Stimulated activated CD8-positive, alpha-beta memory T cell treated with anti-CD3 and anti-CD28 coated beads, Interleukin-2, amount 100 ng/mL, for 1 hour (primary cell): Measurements from ENCODE around the gene MRGPRE.

ENCODE experiments used
- DNase-seq, 2 donors: peaks; one replicate each; pipeline ENCODE4 v3.0.0-alpha.2; 2020; ENCODE audit warnings: low read depth in 2 of 2

The MRGPRE gene

GRCh38 chr11:3226846-3227567 lies 5.2 kb downstream of the MRGPRE start:
- no peak for DNase-seq

DNA sequence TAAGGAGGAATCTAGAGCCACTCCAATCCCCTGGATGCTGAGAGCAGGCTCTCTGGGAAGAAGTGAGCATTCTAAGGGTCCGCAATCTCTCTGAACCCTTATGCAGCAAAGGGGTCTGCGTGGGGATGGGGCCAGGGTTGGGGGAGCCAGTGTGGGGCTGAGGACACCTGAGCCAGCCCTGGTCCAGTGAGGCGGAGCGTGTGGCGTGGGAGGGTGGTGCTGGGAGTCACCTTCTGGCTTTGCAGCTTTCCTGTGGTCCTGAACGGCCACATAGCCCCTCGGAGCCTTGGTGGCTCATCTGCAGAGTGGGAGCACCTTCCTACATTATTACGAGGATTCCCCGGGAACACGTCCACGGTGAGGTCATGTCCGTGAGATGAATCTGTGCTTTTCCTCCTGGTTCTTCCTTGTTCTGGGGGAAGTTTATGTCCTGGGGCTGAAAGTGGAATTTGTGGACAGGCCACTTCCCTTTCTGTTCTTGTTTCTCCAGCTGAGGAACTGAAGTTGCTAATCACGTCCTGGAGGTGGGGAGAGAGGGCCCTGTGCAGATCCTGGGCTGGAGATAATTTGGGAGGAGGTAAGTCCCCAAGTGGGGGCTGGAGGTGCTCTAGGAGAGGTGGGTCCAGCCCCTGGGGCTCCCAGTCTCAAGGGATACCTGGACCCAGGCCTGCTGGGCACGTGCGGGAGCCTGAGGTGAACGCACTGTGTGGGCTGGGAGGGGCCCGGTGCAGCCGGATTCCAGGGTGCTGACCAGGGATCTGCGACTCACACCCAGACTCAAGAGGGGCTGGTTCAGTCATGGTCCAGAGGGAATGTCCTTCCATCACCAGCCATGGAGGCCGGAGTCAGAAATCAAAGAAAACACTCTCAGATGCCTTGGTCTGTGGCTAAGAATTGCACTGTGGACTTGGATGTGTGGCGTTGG lies 6.1 kb downstream of the MRGPRE start:
- DNase-seq: no peak

GRCh38 chr11:3225159-3225758 lies 7.0 kb downstream of the MRGPRE start:
- DNase-seq: no peak

GRCh38 chr11:3224401-3225057 lies 7.7 kb downstream of the MRGPRE start:
- no peak for DNase-seq

- DNase-seq: no peak
Observed at GRCh38 chr11:3223932-3224381, 8.3 kb downstream of the MRGPRE start.

- no peak for DNase-seq
Observed at GRCh38 chr11:3222941-3223915, 9.0 kb downstream of the MRGPRE start.

DNA sequence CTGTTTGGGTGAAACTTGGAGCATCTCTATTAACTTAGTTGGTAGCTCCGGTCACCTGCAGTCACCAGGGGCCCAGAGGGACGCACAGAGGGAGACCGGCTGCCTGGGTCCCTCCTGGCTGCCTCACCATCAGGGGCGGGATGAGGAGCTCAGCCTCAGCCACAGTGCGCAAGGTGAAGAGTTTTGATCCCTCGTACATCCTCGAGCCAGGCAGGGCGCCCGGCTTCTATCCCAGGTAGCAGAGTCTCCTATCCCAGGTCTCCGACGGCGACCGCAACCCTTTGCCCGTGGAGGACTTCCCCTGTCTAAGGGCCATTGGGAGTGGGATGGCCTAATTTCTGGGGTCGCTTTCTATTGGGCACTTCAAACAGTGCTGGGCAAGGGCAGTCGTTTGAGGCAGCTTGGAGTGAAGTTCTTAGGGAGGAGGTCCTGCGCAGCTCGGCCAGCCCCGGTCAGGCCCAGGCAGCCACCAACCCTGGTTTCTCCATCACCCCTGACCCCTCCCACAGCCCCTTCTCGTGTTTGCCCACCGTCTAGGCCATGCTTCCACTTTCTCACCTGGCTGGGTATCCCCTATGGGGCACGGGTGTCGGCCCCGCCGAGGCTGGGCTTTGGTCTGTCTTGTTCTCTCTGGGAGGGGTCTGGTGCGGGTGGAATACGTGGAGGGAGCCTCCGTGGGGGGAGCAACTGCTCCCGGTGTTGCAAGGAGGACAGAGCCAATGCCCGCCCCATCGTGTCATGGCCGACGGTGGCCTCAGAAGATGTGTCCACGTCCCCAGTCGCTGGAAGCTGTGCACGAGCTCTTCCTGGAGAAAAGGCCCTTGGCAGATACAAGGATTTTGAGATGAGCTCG lies 10.0 kb downstream of the MRGPRE start:
- no peak for DNase-seq

- DNase-seq: no peak
Observed at GRCh38 chr11:3221408-3222002, 10.7 kb downstream of the MRGPRE start.

DNA sequence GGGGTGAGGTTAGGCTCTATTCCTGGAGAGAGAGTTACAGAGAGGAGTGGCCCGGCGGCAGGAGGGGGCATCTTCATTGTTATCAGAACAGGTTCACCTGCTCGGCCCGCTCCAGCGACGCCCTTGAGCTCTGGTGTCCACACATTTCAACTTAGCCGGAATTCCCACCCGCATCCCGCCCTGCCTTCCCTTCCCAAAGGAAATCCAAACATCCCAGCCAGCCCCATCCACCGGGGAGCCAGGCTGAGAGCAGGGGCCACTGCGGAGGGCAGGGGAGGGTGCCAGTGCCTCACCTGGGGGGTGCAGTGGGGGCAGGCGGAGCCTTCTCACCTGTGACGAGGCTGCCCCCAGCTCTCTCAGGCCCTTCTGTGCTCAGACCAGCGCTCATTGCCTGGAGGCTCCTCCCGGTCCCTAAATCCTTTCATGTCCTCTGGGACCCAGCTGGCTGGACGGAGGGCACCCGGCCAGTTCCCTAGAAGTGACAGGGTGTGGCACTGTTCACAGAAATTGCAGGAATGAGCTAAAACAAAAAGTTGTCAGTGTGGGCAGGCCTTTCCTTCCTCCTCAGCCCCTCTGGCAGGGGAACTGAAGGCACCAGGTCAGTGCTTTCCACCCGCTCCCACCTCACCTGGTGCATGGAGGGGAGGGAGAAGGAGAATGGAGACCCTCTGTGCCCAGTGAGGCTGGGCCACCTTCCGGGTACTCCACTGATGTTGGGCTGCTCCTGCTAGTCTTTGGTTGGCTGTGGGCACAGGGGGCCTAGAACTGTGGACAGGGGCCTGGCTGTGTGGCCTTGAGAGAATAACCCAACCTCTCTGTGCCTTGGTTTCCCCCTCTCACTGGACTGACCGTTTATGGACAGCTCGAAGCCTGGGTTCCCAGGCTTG lies 11.5 kb downstream of the MRGPRE start:
- no peak for DNase-seq

DNA sequence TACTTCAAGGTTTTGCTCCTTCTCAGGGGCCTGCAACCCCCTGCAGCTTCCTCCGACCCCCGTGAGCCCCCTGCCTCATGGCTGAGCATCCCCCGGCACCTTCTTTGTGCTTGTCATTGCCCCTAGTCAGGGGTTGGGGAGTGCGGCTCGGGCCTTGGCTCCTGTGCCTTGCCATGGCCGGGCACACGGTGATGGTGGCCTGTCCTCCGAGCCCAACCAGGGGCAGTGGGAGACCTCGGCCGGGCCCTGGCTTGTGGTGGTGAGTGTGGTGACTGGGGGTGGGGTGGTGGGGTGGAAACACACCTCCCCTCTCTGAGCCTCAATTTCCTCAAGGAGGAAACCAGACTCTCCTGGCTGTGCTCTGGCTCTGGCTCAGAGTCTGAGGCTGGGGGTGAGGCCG lies 12.1 kb downstream of the MRGPRE start:
- no peak for DNase-seq

DNA sequence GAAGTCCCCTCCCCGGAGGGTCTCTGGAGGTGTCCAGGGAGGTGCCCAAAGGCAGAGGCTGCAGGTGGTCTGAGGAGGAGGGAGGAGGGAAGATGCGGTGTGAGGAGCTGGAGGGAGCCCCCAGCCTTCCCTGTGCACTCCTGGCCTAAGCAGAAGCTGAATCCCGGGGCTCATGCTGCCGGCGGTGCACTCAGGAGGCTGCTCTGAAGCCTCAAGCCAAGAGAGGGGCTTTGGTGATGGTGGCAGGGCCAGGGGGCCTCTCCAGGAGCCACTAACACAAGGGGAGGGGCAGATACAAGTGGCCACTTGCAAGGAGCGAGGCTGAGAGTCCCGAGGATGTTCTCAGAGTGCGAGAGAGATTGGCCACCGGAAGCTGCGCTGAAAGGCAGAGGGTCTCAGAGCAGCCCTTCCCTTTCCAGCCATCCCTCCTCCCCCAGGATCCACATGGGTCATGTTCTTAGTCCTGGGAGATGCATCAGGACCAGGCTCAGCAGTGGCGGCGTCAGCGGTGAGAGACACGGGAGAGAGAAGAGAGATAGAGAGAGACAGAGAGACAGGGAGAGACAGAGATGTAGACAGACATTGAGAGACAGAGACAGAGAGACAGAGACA lies 12.8 kb downstream of the MRGPRE start:
- DNase-seq: no peak

DNA sequence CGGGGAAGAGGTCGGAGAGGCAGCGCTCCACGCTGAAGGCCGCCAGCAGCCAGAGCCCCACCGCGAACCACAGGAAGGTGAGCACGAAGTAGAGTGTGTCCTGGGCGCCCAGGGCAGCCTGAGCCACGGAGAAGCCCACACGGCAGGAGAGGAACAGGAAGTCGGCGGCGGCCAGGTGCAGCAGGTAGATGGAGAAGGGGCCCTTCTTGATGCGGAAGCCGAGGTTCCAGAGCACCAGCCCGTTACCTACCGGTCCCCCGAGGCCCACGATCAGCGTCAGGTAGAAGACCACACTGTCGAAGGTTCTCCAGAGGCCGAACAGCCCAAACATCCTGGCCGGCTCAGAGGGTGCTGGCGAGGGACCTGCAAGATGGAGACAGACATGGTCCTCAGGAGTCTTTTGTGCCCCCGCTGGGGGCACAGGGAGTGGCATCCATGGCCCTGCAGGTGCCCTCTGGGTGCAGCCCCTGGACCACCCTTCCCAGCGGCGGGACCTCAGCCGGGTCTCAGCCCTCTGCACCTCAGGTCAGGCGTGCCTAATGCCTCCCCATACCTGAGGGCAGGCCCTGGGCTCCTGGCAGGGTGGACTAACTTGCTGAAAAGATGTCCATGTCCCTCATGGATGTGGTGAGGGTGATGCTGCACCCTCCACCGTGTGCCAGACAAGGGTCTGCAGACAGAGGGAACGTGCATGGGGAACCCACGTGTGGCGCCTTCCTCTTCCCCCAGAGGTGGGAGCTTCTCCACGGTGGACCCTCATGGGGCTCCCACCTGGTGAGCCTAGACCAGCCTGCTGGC lies 13.5 kb downstream of the MRGPRE start, which contains the start of gene MRGPRG:
TSS of gene MRGPRG (minus strand) at position 331 of the 798 bp plus-strand sequence. CDS start at position 331, 0 bp downstream.
- no peak for DNase-seq

GRCh38 chr11:3217818-3218482 lies 14.3 kb downstream of the MRGPRE start:
- no peak for DNase-seq

- no peak for DNase-seq
Observed at GRCh38 chr11:3216027-3216525, 16.1 kb downstream of the MRGPRE start.

DNA sequence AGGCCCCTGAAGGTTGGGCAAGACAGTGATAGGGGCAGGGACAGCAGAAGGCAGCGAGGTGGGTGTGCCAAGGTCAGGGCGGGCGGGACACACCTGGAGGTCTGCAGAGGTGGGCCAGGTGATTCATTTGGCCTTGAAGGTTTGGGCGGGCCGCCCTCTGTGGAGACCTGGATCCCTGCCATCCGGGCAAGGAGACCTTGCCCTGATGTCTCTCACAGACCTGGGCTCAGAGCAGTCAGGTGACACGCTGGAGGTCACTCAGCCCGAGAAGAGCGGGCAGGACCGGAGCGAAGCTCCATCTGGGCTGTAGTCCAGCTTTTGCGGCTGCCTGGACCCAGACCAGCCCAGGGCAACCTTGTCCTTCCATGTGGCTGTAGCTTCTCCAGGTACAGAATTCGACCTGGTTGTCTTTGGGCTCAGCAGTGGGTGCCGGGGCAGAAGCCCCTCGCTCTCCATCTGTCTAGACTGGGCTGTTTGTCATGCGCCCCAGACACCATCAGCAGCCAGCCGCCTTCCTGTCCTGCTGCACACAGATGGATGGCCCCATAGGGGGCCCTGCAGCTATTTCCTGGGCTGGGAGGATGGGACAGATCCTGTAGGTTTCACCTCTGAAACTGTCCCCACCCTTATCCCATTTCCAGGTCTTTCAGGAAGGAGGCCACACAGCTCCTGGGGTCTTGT lies 16.7 kb downstream of the MRGPRE start:
- no peak for DNase-seq

- DNase-seq: no peak
Observed at GRCh38 chr11:3214420-3214699, 17.9 kb downstream of the MRGPRE start.
